ENCODE data around the gene LETMD1.
"Not testable (repeated sequence)": the region's sequence is repeated elsewhere in the genome, so short reads cannot be mapped to it uniquely, and the experiment has no call there.

Gene LETMD1

GRCh38 chr12:51047655-51048540, at the start of gene LETMD1:
Gene LETMD1, plus strand, starts transcription at chr12:51048327. Its CDS starts 30 bp downstream, at chr12:51048357.
- peak; percentile 87 for DNase-seq

GRCh38 chr12:50999093-50999492, 49.0 kb upstream of the LETMD1 start:
- DNase-seq = no peak

- no peak for DNase-seq
Observed at GRCh38 chr12:51000245-51000644, 47.9 kb upstream of the LETMD1 start.

- DNase-seq = no peak
Observed at GRCh38 chr12:51001799-51002198, 46.3 kb upstream of the LETMD1 start.

- no peak for DNase-seq
Observed at GRCh38 chr12:51004504-51004903, 43.6 kb upstream of the LETMD1 start.

- no peak for DNase-seq
Observed at GRCh38 chr12:51005030-51005429, 43.1 kb upstream of the LETMD1 start.

GRCh38 chr12:51005671-51006070, 42.5 kb upstream of the LETMD1 start:
- DNase-seq = no peak

GRCh38 chr12:51008329-51009055, 39.6 kb upstream of the LETMD1 start:
- DNase-seq = no peak

GRCh38 chr12:51009056-51009440, 39.1 kb upstream of the LETMD1 start:
- DNase-seq = peak; percentile 58

- DNase-seq = no peak
Observed at GRCh38 chr12:51011955-51012354, 36.2 kb upstream of the LETMD1 start.

- DNase-seq = no peak
Observed at GRCh38 chr12:51012570-51013236, 35.4 kb upstream of the LETMD1 start.

GRCh38 chr12:51013441-51013840, 34.7 kb upstream of the LETMD1 start:
- DNase-seq = no peak

GRCh38 chr12:51014467-51014866, 33.7 kb upstream of the LETMD1 start:
- DNase-seq = not testable (repeated sequence)

GRCh38 chr12:51017452-51017851, 30.7 kb upstream of the LETMD1 start:
- no peak for DNase-seq

- no peak for DNase-seq
Observed at GRCh38 chr12:51018956-51019355, 29.2 kb upstream of the LETMD1 start.

GRCh38 chr12:51019927-51020326, 28.2 kb upstream of the LETMD1 start:
- no peak for DNase-seq

GRCh38 chr12:51020448-51021182, 27.5 kb upstream of the LETMD1 start:
- DNase-seq = no peak

- DNase-seq = no peak
Observed at GRCh38 chr12:51021694-51022093, 26.4 kb upstream of the LETMD1 start.

- DNase-seq = no peak
Observed at GRCh38 chr12:51023625-51024382, 24.3 kb upstream of the LETMD1 start.

- DNase-seq = no peak
Observed at GRCh38 chr12:51025338-51025835, 22.7 kb upstream of the LETMD1 start.

- peak; percentile 88 for DNase-seq
Observed at GRCh38 chr12:51025836-51026638, 22.1 kb upstream of the LETMD1 start, which contains the start of gene SLC11A2. Gene SLC11A2, minus strand, starts transcription at chr12:51026384. Its CDS starts 15,656 bp downstream, at chr12:51010728.

Measured in activated CD4-positive, alpha-beta T cell treated with anti-CD3 and anti-CD28 coated beads, Interleukin-2, amount 50 U/mL, for 1 hour (primary cell).